Panc1 (cell line): ENCODE results near the gene TAF11L8. TPM values are rescaled to one million over a fixed set of nuclear protein-coding genes. Genes with fewer than 3 reads are reported as not detected.
"Not testable (repeated sequence)": the region's sequence is repeated elsewhere in the genome, so short reads cannot be mapped to it uniquely, and the experiment has no call there.

Source experiments
- ATAC-seq: fragments of 200-7000 bp; cut with Tn5 transposase; 2 replicates; pipeline ENCODE4 v1.9.1; 2020; ENCODE audit warnings: mild to moderate bottlenecking, moderate library complexity
- BruUV-seq: library from RNA; stranded (reverse); fragments of 400-500 nt; replicated peaks from 2 replicates; lab custom pipeline; 2021; lab: Mats Ljungman, UMichigan
- CTCF ChIA-PET: fragments of 300-600 bp; sonication (Branson Sonifier 250); formaldehyde crosslinking; loops from one replicate; lab custom pipeline; 2022; ENCODE audit warnings: antibody characterized with exemption; lab: Charles Lee
- POLR2A ChIA-PET: fragments of 300-600 bp; sonication (Branson Sonifier 250); formaldehyde crosslinking; loops from one replicate; lab custom pipeline; 2022; ENCODE audit warnings: antibody characterized with exemption; lab: Charles Lee
- DNase-seq: peaks from one replicate; pipeline ENCODE4 v3.0.0-alpha.2; 2010; ENCODE audit warnings: low read depth, low spot score
- H3K27ac ChIP-seq: 2 replicates; pipeline ENCODE4 v1.5.1; 2011; ENCODE audit warnings: mild to moderate bottlenecking, low read length, inconsistent platforms
- H3K27me3 ChIP-seq: fragments of 200-500 bp; sonication (Bioruptor generic); 2 replicates; pipeline ENCODE4 v1.6.0; 2014; ENCODE audit warnings: low read length, inconsistent platforms; ENCODE audit not compliant: control insufficient read depth, insufficient read depth
- H3K36me3 ChIP-seq: fragments of 200-500 bp; sonication (Bioruptor generic); 2 replicates; pipeline ENCODE4 v1.5.1; 2014; ENCODE audit warnings: inconsistent platforms, mild to moderate bottlenecking, low read length, moderate library complexity; ENCODE audit not compliant: control insufficient read depth, insufficient read depth
- H3K4me1 ChIP-seq: 2 replicates; pipeline ENCODE4 v1.5.1; 2011; ENCODE audit warnings: inconsistent platforms, mild to moderate bottlenecking, low read length, moderate library complexity; ENCODE audit not compliant: control insufficient read depth, insufficient read depth
- H3K4me3 ChIP-seq, 2 experiments: 2 replicates each; pipeline ENCODE4 v1.5.1; 2011 to 2012; ENCODE audit warnings: low read depth in 2 of 2, low read length in 2 of 2, mild to moderate bottlenecking in 2 of 2, inconsistent platforms in 1 of 2, moderate library complexity in 1 of 2
- H3K9me3 ChIP-seq: fragments of 200-500 bp; sonication (Bioruptor generic); 2 replicates; pipeline ENCODE4 v1.5.1; 2014; ENCODE audit warnings: low read depth, mild to moderate bottlenecking, inconsistent platforms, low read length, moderate library complexity; ENCODE audit not compliant: control insufficient read depth, insufficient read depth
- CTCF ChIP-seq: fragments of 450-650 bp; IDR thresholded peaks from 2 replicates; pipeline ENCODE4 v1.5.1; 2017; ENCODE audit warnings: mild to moderate bottlenecking
- POLR2AphosphoS5 ChIP-seq: IDR thresholded peaks from 2 replicates; pipeline ENCODE4 v1.6.1; 2012; ENCODE audit warnings: mild to moderate bottlenecking, low read depth, low read length, moderate library complexity
- REST ChIP-seq, 2 experiments: IDR thresholded peaks; 2 replicates each; pipeline ENCODE4 v1.6.1; 2011 to 2012; ENCODE audit warnings: low read depth in 2 of 2, control low read depth in 1 of 2, low read length in 1 of 2, mild to moderate bottlenecking in 1 of 2, moderate library complexity in 1 of 2; ENCODE audit not compliant: insufficient read depth in 1 of 2
- SIN3A ChIP-seq: IDR thresholded peaks from 2 replicates; pipeline ENCODE4 v1.6.1; 2012; ENCODE audit warnings: low read depth, mild to moderate bottlenecking, low read length, moderate library complexity, borderline replicate concordance; ENCODE audit not compliant: insufficient read depth
- TCF7L2 ChIP-seq: IDR thresholded peaks from 2 replicates; pipeline ENCODE4 v1.6.1; 2011; ENCODE audit warnings: mild to moderate bottlenecking, low read depth, low read length, inconsistent platforms
- in situ Hi-C: cut with HindIII; loops from 2 replicates; pipeline ENCODE4 v1.10.0; 2016; ENCODE audit warnings: low sequenced_read_pairs, low pct_unique_long_range_greater_than_20kb
- intact Hi-C: fragments of 100-400 bp; cut with micrococcal nuclease; formaldehyde crosslinking; loops from one replicate; pipeline ENCODE4 v1.10.0; 2022; ENCODE audit not compliant: unreplicated experiment
- total RNA-seq: library from RNA; stranded (reverse); gene quantifications from one replicate; pipeline ENCODE4 v1.2.1, GENCODE V29; 2021; ENCODE audit not compliant: unreplicated experiment

Gene TAF11L8
- total RNA-seq, 1 experiment from 2014 or later, result not detected

- CTCF ChIA-PET, in situ Hi-C loops: not testable (repeated sequence)
These were observed 16.7 kb upstream of the TAF11L8 start for GRCh38 chr5:17607461-17607860.

GRCh38 chr5:17604951-17605350 lies 14.2 kb upstream of the TAF11L8 start:
- Histone ChIP-seq H3K27ac (no peak overlapping the region), H3K4me3 (no peak overlapping the region), H3K27me3 (no peaks in the 10 kb centered on the region), H3K4me1 (no peaks in the 10 kb centered on the region), H3K36me3 (no peaks in the 10 kb centered on the region), H3K9me3 (no peaks in the 10 kb centered on the region)
- BruUV-seq, result no TSS peak
- ChIA-PET CTCF (no interaction called here), POLR2A (no interaction called here)
- no peak for ATAC-seq
- no peak for DNase-seq
- in situ Hi-C loops (no loop called here), intact Hi-C loops (no loop called here)
- TF ChIP-seq REST (IDR thresholded peaks at IDR 0.05; ENCODE audit: insufficient read depth in 1 of 2, low read depth in 2 of 2, low read length in 1 of 2) (no peak), POLR2AphosphoS5 (no peak), TCF7L2 (no peak), CTCF (no peak), SIN3A (no peak)

More at GRCh38 chr5:17607461-17607860, 16.7 kb upstream of the TAF11L8 start:
- H3K27ac ChIP-seq, H3K36me3 ChIP-seq, H3K9me3 ChIP-seq, BruUV-seq, H3K27me3 ChIP-seq, H3K4me1 ChIP-seq, H3K4me3 ChIP-seq, intact Hi-C loops, POLR2A ChIA-PET, DNase-seq, ATAC-seq: not testable (repeated sequence)

GRCh38 chr5:17603880-17604279 lies 13.1 kb upstream of the TAF11L8 start, which contains the start of gene TAF11L11:
TSS of gene TAF11L11 (plus strand) at chr5:17604183.
- BruUV-seq, ATAC-seq, H3K9me3 ChIP-seq, intact Hi-C loops, in situ Hi-C loops, H3K4me3 ChIP-seq, H3K27ac ChIP-seq, H3K27me3 ChIP-seq, POLR2A ChIA-PET, DNase-seq, H3K4me1 ChIP-seq, H3K36me3 ChIP-seq, CTCF ChIA-PET: not testable (repeated sequence)

- H3K36me3 ChIP-seq, POLR2A ChIA-PET, H3K27me3 ChIP-seq, CTCF ChIA-PET, ATAC-seq, H3K4me3 ChIP-seq, H3K27ac ChIP-seq, H3K4me1 ChIP-seq, BruUV-seq, intact Hi-C loops, H3K9me3 ChIP-seq, in situ Hi-C loops, DNase-seq: not testable (repeated sequence)
These were observed 7.0 kb upstream of the TAF11L8 start, which contains the start of gene TAF11L10 for GRCh38 chr5:17597728-17598127. TSS of gene TAF11L10 (minus strand) at chr5:17597828.

- ATAC-seq, H3K27me3 ChIP-seq, H3K4me3 ChIP-seq, BruUV-seq, in situ Hi-C loops, H3K36me3 ChIP-seq, intact Hi-C loops, H3K4me1 ChIP-seq, H3K27ac ChIP-seq, CTCF ChIA-PET, POLR2A ChIA-PET, H3K9me3 ChIP-seq, DNase-seq: not testable (repeated sequence)
These were observed 3.5 kb upstream of the TAF11L8 start, which contains the start of gene TAF11L9 for GRCh38 chr5:17594255-17594654. TSS of gene TAF11L9 (minus strand) at chr5:17594394.
